ENCODE data around the gene PAK4. TPM values are rescaled to one million over a fixed set of nuclear protein-coding genes. Genes with fewer than 3 reads are reported as not detected.

Gene PAK4
- total and polyA plus RNA-seq, 2 of the 13 experiments (the other 11 are each of a cell fraction or from before 2014, with no cell fraction given), result 9.5 to 17.8 TPM

GRCh38 chr19:39141929-39142328, 16.3 kb downstream of the PAK4 start:
- H3K4me2 ChIP-seq (ENCODE audit: low read depth, low read length), result no peak overlapping the region
- FAIRE-seq (no peak), ATAC-seq (no peak), DNase-seq (ENCODE audit: low spot score) (no peak)
- H2AFZ ChIP-seq (ENCODE audit: low read length), result no peak overlapping the region
- H3K4me1 ChIP-seq (ENCODE audit: insufficient read depth, low read length), result peaks cover 76% of the 10 kb centered on the region
- ChIA-PET CTCF (ENCODE audit: low intra/inter-chr PET ratio, low total read pairs) (no interaction called here), POLR2A (no interaction called here)
- H3K27me3 ChIP-seq (ENCODE audit: control insufficient read depth in 1 of 2, insufficient read depth in 2 of 2, low read length in 2 of 2), result no peaks in the 10 kb centered on the region
- no peaks in the 10 kb centered on the region for H3K9me3 ChIP-seq (ENCODE audit: low read length)
- H3K79me2 ChIP-seq (ENCODE audit: insufficient read depth, low read length), result peaks cover 81% of the 10 kb centered on the region
- WGBS (ENCODE audit: low lambda C conversion rate), result 68% methylated on average over 11 of the region's 11 CpGs
- H3K4me3 ChIP-seq (replicated peaks in 1 of 3; ENCODE audit: insufficient read depth in 1 of 3, low read depth in 2 of 3, low read length in 3 of 3), result no peak overlapping the region
- peaks cover 44% of the 10 kb centered on the region for H4K20me1 ChIP-seq (ENCODE audit: insufficient read depth, low read length)
- intact Hi-C loops (cut with micrococcal nuclease; ENCODE audit: unreplicated experiment) (no loop called here), in situ Hi-C loops (cut with HindIII; ENCODE audit: extremely low pct_ligation_motif_present, low pct_unique_long_range_greater_than_20kb) (no loop called here)
- no TSS peak for BruUV-seq (replicated peaks)
- no peaks in the 10 kb centered on the region; a peak in 1 of 5 replicates for H3K36me3 ChIP-seq (replicated peaks in 1 of 2; ENCODE audit: control insufficient read depth in 1 of 2, insufficient read depth in 2 of 2, low read length in 2 of 2)
- H3K27ac ChIP-seq (ENCODE audit: extremely low read length, insufficient read depth, low read length), result no peak overlapping the region
- H3K9ac ChIP-seq (ENCODE audit: insufficient read depth, low read depth, low read length), result no peak overlapping the region
- peak; percentile 89; the same call in 1 of the 2 replicates for TF ChIP-seq ZBTB38 (CRISPR knock-in tag; IDR thresholded peaks at IDR 0.05)
- TF ChIP-seq ZNF251 (CRISPR knock-in tag; IDR thresholded peaks at IDR 0.05), result no peak
- TF ChIP-seq, protein P1, sequence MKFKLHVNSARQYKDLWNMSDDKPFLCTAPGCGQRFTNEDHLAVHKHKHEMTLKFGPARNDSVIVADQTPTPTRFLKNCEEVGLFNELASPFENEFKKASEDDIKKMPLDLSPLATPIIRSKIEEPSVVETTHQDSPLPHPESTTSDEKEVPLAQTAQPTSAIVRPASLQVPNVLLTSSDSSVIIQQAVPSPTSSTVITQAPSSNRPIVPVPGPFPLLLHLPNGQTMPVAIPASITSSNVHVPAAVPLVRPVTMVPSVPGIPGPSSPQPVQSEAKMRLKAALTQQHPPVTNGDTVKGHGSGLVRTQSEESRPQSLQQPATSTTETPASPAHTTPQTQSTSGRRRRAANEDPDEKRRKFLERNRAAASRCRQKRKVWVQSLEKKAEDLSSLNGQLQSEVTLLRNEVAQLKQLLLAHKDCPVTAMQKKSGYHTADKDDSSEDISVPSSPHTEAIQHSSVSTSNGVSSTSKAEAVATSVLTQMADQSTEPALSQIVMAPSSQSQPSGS (CRISPR knock-in tag; IDR thresholded peaks at IDR 0.05), result no peak
- TF ChIP-seq, protein P2, sequence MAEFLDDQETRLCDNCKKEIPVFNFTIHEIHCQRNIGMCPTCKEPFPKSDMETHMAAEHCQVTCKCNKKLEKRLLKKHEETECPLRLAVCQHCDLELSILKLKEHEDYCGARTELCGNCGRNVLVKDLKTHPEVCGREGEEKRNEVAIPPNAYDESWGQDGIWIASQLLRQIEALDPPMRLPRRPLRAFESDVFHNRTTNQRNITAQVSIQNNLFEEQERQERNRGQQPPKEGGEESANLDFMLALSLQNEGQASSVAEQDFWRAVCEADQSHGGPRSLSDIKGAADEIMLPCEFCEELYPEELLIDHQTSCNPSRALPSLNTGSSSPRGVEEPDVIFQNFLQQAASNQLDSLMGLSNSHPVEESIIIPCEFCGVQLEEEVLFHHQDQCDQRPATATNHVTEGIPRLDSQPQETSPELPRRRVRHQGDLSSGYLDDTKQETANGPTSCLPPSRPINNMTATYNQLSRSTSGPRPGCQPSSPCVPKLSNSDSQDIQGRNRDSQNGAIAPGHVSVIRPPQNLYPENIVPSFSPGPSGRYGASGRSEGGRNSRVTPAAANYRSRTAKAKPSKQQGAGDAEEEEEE (CRISPR knock-in tag; IDR thresholded peaks at IDR 0.05; ENCODE audit: borderline replicate concordance), result no peak
- TF ChIP-seq CSRNP2 (CRISPR knock-in tag; conservative IDR thresholded peaks at IDR 0.05; ENCODE audit: low read depth), result no peak
- TF ChIP-seq, protein P3, sequence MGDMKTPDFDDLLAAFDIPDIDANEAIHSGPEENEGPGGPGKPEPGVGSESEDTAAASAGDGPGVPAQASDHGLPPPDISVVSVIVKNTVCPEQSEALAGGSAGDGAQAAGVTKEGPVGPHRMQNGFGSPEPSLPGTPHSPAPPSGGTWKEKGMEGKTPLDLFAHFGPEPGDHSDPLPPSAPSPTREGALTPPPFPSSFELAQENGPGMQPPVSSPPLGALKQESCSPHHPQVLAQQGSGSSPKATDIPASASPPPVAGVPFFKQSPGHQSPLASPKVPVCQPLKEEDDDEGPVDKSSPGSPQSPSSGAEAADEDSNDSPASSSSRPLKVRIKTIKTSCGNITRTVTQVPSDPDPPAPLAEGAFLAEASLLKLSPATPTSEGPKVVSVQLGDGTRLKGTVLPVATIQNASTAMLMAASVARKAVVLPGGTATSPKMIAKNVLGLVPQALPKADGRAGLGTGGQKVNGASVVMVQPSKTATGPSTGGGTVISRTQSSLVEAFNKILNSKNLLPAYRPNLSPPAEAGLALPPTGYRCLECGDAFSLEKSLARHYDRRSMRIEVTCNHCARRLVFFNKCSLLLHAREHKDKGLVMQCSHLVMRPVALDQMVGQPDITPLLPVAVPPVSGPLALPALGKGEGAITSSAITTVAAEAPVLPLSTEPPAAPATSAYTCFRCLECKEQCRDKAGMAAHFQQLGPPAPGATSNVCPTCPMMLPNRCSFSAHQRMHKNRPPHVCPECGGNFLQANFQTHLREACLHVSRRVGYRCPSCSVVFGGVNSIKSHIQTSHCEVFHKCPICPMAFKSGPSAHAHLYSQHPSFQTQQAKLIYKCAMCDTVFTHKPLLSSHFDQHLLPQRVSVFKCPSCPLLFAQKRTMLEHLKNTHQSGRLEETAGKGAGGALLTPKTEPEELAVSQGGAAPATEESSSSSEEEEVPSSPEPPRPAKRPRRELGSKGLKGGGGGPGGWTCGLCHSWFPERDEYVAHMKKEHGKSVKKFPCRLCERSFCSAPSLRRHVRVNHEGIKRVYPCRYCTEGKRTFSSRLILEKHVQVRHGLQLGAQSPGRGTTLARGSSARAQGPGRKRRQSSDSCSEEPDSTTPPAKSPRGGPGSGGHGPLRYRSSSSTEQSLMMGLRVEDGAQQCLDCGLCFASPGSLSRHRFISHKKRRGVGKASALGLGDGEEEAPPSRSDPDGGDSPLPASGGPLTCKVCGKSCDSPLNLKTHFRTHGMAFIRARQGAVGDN (CRISPR knock-in tag; IDR thresholded peaks at IDR 0.05), result peak; percentile 18; the same call in 1 of the 2 replicates
- no peak for TF ChIP-seq ZC3H4 (CRISPR knock-in tag; IDR thresholded peaks at IDR 0.05; ENCODE audit: borderline replicate concordance)
- TF ChIP-seq SOX5 (CRISPR knock-in tag; IDR thresholded peaks at IDR 0.05; ENCODE audit: borderline replicate concordance), result peak; percentile 36; the same call in 1 of the 2 replicates
- TF ChIP-seq MED8 (CRISPR knock-in tag; IDR thresholded peaks at IDR 0.05; ENCODE audit: insufficient replicate concordance), result no peak
- no peak for TF ChIP-seq RFXAP (CRISPR knock-in tag; IDR thresholded peaks at IDR 0.05; ENCODE audit: borderline replicate concordance)
- TF ChIP-seq NFYC (CRISPR knock-in tag; IDR thresholded peaks at IDR 0.05), result no peak
- no peak for TF ChIP-seq SETDB1 (CRISPR knock-in tag; IDR thresholded peaks at IDR 0.05; ENCODE audit: borderline replicate concordance)
- no peak for TF ChIP-seq SOX6 (IDR thresholded peaks at IDR 0.05)
- TF ChIP-seq SOX6 (CRISPR knock-in tag; IDR thresholded peaks at IDR 0.05), result peak; percentile 69
- TF ChIP-seq BRCA1 (CRISPR knock-in tag; IDR thresholded peaks at IDR 0.05), result no peak

Data from HepG2 (cell line).